Neural crest cell (in vitro differentiated cells): ENCODE results near the gene KRTAP5-11. TPM values are rescaled to one million over a fixed set of nuclear protein-coding genes. Genes with fewer than 3 reads are reported as not detected.

ENCODE experiments used
- DNase-seq: peaks from one replicate; pipeline ENCODE4 v3.0.0; 2021; ENCODE audit warnings: low read depth, mixed read lengths, low spot score
- H3K27ac Mint-ChIP-seq: one replicate; pipeline ENCODE4 v1.8.0; 2021; ENCODE audit warnings: mild to moderate bottlenecking, mixed read lengths; ENCODE audit not compliant: unreplicated experiment
- H3K27me3 Mint-ChIP-seq: 2 replicates; pipeline ENCODE4 v1.8.0; 2021; ENCODE audit warnings: low read depth, mild to moderate bottlenecking, mixed read lengths
- H3K36me3 Mint-ChIP-seq: 2 replicates; pipeline ENCODE4 v1.8.0; 2021; ENCODE audit warnings: low read depth, mild to moderate bottlenecking, mixed read lengths
- H3K4me1 Mint-ChIP-seq: 2 replicates; pipeline ENCODE4 v1.8.0; 2021; ENCODE audit warnings: mixed read lengths
- H3K4me3 Mint-ChIP-seq: one replicate; pipeline ENCODE4 v1.8.0; 2021; ENCODE audit warnings: mild to moderate bottlenecking, mixed read lengths
- H3K9me3 Mint-ChIP-seq: 2 replicates; pipeline ENCODE4 v1.8.0; 2021; ENCODE audit warnings: mixed read lengths
- CTCF ChIP-seq: fragments of 200-600 bp; sonication (generic); conservative IDR thresholded peaks from 2 replicates; pipeline ENCODE4 v1.5.0; 2021; ENCODE audit warnings: antibody characterized with exemption, mild to moderate bottlenecking
- total RNA-seq: library from RNA; stranded (reverse); gene quantifications from 2 replicates; pipeline ENCODE4 v1.2.1, GENCODE V29; 2021

KRTAP5-11 gene
- total RNA-seq, 1 donor from 2014 or later: not detected

- Mint-ChIP-seq H3K9me3 (peaks cover 6% of the 10 kb centered on the region), H3K4me1 (no peaks in the 10 kb centered on the region), H3K27ac (no peak within 1 kb of the TSS), H3K27me3 (no peaks in the 10 kb centered on the region), H3K4me3 (no peak within 1 kb of the TSS), H3K36me3 (peaks cover 2% of the 10 kb centered on the region)
- DNase-seq: no peak
- no peak for TF ChIP-seq CTCF
Measured at GRCh38 chr11:71548120-71548519, 34.6 kb downstream of the KRTAP5-11 start, which contains the start of gene KRTAP5-9. TSS of gene KRTAP5-9 (plus strand) at chr11:71548420. CDS start at chr11:71548658, 238 bp downstream.

GRCh38 chr11:71545405-71545966 lies 37.2 kb downstream of the KRTAP5-11 start:
- no peak overlapping the region for H3K27ac Mint-ChIP-seq
- no peak for TF ChIP-seq CTCF
- DNase-seq: no peak
- no peaks in the 10 kb centered on the region for H3K4me1 Mint-ChIP-seq
- no peaks in the 10 kb centered on the region for H3K27me3 Mint-ChIP-seq
- peaks cover 2% of the 10 kb centered on the region for H3K36me3 Mint-ChIP-seq
- H3K4me3 Mint-ChIP-seq: no peak overlapping the region
- peaks cover 6% of the 10 kb centered on the region for H3K9me3 Mint-ChIP-seq

GRCh38 chr11:71544525-71545214 lies 38.0 kb downstream of the KRTAP5-11 start:
- H3K9me3 Mint-ChIP-seq: peaks cover 6% of the 10 kb centered on the region

GRCh38 chr11:71543866-71544265 lies 38.8 kb downstream of the KRTAP5-11 start:
- no peak overlapping the region for H3K4me3 Mint-ChIP-seq

More at GRCh38 chr11:71544525-71545214, 38.0 kb downstream of the KRTAP5-11 start:
- no peak overlapping the region for H3K4me3 Mint-ChIP-seq
- H3K27ac Mint-ChIP-seq: no peak overlapping the region
- no peak for TF ChIP-seq CTCF
- H3K27me3 Mint-ChIP-seq: no peaks in the 10 kb centered on the region
- no peak for DNase-seq
- H3K4me1 Mint-ChIP-seq: no peaks in the 10 kb centered on the region
- peaks cover 2% of the 10 kb centered on the region for H3K36me3 Mint-ChIP-seq

More at GRCh38 chr11:71543866-71544265, 38.8 kb downstream of the KRTAP5-11 start:
- Mint-ChIP-seq H3K36me3 (peaks cover 2% of the 10 kb centered on the region), H3K27ac (no peak overlapping the region), H3K4me1 (no peaks in the 10 kb centered on the region), H3K27me3 (no peaks in the 10 kb centered on the region), H3K9me3 (peaks cover 6% of the 10 kb centered on the region)
- DNase-seq: no peak
- no peak for TF ChIP-seq CTCF
